Esophagus mucosa (tissue), 1 donor: ENCODE results near the gene CCDC106. TPM values are rescaled to one million over a fixed set of nuclear protein-coding genes. Genes with fewer than 3 reads are reported as not detected.

Experiments
- ATAC-seq: fragments of 200-7000 bp; cut with Tn5 transposase; one replicate; pipeline ENCODE4 v1.9.1; 2020
- total RNA-seq: library from RNA; stranded (reverse); gene quantifications from one replicate; pipeline ENCODE4 v1.2.4, GENCODE V29; 2023
- donor health status: DM: yes; HTN: yes; CAD: no.

The CCDC106 gene
- total RNA-seq, 1 donor from 2014 or later, result 4.7 TPM

DNA sequence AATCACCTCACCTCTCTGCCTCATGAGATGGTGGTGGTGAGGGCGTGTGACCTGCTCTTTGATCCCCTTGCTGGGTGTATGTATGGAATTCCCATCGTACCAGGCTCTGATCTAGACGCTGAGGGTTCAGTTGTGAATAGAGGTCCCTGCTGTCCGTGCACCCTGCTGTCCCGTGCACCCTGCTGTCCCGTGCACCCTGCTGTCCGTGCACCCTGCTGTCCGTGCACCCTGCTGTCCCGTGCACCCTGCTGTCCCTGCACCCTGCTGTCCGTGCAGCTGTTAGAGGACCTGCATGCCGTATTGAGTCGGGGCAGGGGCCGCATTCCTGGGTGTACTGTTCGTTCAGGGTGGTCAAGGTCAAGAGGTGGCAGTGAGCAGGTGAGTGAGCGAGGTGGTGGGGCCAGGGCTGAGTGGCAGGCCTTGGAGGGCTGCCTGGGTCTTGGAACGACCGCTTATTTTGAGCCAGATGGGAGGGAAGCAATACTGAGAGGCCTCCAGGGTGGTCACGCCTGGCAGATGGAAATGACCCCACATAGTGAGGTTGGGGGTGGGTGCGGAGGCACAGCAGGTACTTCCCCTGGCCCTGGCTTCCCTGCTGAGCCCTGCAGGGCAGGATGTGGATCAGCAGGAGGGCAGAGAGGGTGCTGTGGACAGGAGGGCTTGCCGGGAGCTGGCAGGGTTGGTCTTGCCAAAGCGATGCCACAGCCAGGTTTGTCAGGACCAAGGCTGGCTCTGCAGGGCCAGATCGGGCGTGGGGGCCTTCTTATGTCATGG lies 22.5 kb downstream of the CCDC106 start:
- ATAC-seq, result no peak

DNA sequence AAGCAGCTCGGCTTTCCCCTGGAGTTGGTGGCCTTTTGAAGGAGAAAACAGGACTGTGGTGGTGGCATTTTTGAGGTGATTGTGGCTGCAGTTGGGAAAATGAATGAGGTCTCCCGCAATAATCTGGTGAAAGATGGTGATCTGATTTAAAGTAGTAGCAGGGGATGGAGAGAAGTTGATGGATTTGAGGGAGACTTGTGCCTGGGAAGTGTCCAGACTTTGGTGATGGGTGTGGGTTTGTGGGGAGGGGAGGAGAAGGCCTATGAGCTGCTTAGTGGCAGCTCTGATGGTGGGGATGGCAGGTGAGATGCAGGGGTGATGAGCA lies 23.0 kb downstream of the CCDC106 start:
- ATAC-seq, result no peak

DNA sequence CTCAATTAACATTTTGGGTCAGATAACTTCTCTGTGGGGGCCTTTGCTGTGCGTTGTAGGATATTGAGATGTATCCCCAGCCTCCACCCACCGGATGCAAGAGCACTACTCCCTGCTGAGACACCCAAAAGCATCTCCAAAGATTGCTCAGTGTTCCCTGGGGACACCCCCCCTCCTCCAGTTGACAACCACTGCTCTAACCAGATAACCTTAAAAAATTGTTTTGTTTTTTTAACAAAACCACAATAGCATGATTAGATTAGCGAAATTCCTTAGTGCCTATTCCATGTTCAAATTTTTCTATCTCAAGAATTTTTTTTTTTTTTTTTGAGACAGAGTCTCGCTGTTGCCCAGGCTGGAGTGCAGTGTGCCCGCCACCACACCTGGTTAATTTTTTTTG lies 24.4 kb downstream of the CCDC106 start:
- ATAC-seq, result no peak

DNA sequence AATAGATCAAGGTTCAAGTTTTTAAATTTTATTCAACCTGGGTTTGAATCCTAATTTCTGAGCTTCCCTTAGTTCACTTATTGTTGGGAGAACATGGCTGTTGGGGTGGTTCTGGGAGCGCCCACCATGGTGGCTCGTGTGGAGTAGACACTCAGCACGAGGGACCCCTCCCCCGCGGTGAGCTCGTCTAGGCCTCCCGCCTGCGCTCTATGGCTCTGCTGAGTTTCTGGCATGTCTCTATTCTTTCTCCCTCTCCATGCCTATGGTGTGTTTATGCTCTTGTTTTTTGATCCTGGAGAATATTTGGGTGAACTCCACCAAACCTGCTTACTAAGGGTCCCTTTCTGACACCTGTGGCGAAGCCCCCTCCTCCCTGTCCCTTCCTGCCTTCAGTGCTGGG lies 25.5 kb downstream of the CCDC106 start:
- ATAC-seq, result no peak

DNA sequence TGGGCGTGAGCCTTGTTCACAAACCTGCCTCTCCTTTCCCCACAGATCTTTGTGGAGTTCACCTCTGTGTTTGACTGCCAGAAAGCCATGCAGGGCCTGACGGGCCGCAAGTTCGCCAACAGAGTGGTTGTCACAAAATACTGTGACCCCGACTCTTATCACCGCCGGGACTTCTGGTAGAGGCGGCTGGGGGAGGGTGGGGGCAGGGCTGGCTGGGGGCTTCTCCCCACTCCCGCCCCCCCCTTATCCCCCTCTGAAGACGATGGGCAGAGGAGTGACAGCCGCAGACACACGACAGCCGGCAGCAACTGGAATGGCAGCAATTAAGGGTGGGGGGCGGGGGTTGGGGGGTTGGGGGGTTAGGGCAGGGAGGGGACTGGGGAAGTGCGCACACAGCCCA lies 25.9 kb downstream of the CCDC106 start:
- ATAC-seq, result no peak

DNA sequence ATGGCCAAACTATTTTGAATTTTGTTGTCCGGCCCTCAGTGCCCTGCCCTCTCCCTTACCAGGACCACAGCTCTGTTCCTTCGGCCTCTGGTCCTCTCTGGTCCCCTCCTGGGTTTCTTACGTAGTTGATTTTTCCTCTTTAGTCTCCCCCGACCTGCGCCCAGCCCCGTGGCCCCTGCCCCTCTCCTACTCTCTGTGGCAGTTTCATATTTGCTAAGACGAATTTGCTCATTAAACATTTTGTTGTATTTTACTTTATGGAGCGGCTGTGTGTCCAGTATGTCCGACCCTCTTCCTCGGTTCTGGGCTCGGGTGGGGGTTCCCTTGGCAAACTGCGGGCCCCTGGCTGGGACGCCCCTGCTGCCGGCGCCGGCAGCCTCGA lies 26.4 kb downstream of the CCDC106 start:
- no peak for ATAC-seq

DNA sequence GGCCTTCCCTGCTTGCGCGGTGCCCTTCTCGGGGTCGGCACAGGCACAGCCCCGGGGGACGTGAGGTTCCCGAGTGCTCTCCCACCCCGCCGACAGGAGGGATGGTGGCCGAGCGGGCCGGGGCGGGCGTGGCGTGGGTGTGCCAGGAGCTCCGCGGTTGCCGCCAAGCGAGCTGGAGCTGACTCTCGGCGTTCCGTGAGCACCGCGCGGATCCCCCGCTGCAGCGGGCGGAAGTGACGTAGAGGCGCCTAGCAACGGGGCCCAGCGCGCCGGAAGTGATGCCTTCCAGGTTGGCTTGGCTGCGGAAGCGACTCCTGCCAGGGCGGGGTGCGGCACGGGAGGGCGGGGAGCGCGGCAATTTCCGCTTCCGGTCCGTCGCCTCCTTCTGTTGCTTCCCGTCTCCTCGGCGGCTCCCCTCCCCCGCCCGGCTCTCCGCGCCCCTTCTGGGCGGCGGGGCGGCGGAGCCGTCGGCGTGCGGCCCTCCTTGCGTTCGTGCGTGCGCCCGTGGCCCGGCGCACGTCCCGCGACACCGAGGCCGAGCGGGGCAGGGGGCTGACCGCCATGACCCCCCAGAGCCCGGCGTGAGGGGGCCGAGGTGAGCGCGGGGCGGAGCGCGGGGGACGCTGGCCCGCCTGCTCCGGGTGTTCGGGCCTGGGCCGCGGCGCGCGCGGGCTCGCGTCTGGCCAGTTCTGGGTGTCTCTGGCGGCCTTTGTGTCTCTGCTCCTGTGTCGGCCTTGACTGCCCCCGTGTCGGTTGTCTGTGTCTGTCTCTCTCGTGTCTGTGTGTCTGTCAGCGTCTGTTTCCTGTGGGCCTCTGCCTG lies 27.0 kb downstream of the CCDC106 start, which contains the start of gene EPN1:
TSS of gene EPN1 (plus strand) at position 386 of the 820 bp plus-strand sequence. CDS start 3,402 bp downstream, outside the sequence.
- peak; percentile 85 for ATAC-seq

DNA sequence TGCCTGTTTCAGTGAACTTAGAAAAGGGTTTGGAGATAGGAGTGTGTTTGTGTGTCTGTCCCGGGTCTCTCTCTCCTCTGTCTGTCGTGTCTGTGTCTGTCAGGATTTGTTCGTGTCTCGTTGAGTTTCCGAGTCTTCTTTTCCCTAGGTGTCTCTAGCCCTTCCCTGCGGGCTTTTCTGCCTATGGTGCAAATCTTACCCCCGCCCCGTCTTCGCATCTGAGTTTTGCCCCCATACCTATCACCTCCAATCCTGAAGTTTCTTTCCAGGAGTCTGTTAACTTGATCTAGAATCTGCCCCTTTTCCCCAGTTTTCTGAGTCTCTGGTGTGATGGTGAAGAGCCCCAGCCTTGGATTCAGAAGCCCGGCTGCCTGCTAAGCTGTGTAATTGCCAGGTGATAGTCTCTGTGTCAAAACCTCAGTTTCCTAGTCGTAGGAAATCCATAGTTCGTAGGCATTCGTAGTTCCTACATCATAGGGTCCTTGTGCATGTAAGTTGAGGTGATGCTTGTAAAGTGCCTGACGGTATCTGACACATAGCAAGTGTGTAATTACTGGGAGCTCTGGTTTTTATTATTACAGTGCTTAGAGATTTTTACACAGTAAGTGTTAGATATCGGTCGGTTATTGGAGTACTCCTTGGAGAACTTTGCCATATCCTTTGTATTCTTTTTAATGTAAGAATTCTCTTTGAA lies 27.8 kb downstream of the CCDC106 start:
- no peak for ATAC-seq

DNA sequence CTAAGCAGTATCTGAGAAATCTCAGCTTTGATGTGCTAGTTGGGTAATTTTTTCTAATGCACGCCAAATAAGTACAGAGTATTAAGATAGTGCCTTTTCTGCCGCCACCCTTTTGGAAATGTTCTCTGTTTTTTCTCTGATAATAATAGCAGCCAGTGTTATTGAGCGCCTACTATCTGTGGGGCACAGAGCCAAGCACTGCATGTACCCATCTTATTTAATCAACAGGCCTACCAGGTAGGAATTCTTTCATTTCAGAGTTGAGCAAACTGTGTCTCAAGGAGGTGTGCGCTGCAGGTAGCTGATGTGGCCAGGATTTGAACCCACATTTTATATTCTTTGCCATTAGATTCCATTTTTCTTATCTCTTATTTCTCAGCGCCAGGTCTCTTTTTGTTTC lies 28.4 kb downstream of the CCDC106 start:
- no peak for ATAC-seq

DNA sequence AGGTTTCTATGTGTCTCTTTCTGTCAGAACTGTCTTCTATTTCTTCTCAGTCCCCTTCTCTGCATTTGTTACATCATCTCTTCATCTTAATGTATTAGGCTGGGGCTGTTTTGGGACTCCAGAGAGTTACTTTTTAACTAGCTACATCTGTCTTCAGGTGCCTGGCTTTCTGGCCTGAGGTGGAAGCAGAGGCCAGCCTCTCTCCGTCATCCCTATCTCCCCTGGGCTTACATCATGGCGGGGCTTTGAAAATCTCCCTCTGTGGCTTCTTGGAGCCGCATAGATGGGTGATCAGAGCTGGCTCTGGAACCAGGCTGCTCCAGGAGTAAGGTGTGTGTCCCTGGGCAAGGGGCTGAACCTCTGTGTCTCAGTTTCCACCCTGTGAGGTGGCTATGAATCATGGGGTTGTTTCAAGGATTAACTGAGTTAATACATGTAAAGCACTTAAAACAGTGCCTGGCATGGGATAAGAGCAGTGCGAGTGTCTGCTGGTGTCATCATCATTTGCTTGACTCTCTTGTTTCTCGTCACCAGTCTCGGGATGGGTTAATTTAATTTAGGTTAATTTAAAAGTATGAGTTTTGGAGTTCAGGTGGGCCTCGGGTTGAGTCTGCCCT lies 29.0 kb downstream of the CCDC106 start:
- ATAC-seq, result peak; percentile 68

DNA sequence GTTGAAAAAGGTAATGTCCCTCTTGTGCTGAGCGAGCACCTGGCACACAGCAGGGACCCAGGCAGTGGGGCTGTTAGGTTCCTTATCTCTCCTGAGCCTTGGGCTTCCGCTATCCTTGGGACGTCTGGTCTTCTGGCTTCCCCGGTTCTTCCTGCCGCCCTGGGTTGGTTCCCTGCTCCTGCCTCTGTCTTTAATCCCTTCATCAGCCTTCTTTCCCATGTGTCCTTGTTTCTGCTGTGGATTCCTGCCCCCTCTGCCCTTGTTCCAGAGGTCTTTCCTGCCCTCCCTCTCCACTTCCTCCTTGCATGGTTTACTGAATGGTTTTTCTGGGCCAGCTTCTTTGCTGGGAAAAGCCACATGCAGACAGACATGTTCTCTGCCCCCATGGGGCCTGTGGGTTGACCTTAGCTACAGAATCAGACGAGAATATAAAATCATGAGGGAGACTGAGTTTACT lies 29.6 kb downstream of the CCDC106 start:
- no peak for ATAC-seq

DNA sequence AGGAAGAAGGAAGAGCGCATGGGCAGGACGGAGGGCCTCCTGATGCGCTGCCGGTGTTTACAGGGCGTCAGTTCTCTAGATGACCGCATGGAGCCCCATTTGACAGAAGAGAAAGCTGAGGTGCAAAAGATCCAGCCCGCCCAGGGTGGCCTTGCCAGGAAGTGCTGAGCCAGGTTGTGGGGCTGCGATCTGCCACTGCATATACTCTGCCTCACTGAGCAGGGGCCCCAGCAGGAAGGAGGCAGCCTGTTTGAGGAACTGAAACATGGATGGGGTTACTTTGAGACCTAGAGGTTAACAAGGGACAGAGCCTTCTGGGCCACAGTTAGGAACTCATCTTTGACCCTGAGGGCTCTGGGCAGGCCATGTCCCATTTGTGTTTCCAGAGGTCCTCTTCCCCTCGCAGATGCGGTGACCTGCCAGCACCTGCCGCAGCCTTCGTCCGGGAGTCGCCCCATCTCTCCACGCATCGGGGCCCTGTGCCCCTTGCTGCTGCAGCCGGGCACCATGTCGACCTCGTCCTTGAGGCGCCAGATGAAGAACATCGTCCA lies 30.2 kb downstream of the CCDC106 start:
- peak; percentile 9 for ATAC-seq

DNA sequence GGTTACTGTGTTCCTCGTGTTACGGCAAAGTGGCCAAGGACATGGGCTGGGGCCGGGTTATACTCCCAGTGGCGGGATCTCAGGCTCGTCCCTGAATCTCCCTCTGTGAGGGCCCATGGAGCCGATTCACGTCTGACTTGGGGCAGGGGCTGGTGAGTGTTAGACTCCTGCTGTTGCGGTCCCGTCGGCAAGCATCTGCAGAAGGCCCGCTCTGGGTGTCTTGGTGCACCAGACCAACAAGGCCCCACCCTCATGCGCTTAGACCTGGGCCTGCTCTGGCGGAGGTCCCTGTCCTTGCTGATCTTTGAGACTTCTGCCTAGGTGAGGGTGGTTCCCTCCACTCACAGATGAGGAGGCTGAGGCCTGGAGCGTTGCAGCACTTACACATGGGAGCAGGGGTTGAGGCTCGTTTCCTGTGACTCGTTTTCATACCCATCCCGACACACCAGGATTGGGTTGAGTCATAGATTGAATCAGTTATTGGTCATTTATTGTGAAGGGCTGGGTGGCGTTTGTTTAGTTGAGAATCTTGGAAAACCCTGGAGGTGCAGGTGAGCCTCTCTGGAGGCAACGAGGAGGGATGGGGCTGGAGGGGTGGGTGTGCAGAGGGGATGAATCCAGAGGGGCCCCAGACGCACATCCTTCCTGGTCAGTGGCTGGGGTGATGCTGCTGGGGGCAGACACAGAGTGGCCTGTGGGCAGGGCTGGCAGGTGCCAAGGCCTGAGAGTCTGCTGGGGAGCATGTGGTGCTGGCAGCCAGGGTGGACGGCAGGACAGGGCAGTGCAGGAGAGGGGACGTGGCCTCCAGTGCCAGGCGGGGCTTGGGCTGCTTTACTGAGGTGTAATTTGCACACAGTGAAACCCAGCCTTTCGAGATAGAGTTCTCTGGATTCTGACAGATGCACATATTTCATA lies 31.6 kb downstream of the CCDC106 start:
- no peak for ATAC-seq

DNA sequence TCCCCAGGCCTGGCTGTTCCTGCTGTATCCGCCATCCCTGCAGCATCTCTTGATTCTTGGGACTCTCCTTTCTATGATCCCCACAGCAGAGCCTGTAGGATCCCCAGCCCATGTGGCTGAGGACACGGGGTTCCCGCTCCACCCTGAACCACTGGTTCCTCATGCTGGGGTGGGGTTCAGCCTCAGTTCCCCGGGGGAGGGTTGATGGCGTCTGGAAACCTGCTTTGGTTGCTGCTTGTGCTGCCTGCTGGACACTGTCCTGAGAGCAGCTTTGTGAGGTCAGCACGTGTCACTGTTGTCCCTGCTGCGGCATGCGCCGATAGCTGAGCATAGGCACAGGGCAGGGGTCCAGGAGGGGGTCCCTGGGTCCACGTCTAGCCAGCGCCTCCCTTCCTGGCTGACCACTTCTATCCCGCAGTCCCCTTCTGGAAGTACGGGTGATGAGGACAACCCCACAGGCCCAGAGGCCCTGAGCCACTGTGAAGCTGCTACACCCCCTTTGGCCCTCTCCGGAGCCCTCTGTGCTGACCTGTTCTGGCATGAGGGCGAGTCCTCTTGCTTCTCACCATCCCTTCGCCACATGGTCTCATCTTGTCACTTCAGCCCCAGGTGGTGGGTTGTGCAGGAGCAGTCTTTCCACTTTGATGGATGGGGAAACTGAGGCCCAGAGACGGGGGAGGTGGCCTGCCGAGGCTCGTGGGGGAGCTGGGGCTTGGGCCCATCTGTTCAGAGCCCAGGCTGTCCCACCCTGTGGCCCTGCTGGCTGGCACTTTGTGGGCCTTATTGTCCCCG lies 32.5 kb downstream of the CCDC106 start:
- ATAC-seq, result no peak

DNA sequence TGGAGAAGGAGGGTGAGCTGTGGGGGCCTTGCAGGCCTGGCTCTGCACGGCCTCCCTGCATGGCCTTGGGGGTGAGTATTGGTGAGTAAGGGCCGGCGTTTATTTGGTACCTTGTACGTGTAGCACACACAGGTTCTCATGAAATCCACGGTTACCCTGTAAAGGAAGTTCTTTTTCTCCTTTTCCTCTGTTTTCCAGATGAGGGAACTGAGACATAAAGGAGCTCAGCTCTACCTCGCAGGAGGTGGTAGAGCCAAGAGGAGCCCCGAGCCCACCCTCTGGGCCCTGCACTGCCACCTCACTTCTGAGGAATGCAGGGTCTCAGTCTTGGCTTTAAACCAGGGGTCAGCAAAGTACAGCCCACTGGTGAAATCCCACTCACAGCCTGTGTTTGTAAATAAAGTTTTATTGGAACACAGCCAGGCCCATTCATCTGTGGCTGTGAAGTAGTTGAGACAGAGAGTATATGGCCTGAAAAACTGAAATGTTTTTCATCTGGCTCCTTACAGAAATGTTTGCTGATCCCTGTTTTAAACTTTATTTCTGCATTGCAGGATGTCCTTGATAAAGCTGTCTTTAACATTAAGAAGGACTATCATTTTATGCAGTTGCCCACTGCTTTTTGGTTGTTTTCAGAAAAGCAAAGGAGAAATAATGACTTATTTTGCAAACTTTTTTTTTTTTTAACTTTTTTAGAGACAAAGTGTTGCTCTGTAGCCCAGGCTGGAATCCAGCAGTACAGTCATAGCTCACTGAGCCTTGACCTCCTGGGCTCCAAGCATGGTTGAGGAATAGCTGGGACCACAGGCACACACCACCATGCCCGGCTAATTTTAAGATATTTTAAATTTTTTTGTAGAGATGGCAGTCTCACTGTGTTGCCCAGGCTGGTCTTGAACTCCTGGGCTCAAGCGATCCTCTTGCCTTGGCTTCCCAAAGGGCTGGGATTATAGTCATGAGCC lies 33.4 kb downstream of the CCDC106 start:
- ATAC-seq, result no peak

DNA sequence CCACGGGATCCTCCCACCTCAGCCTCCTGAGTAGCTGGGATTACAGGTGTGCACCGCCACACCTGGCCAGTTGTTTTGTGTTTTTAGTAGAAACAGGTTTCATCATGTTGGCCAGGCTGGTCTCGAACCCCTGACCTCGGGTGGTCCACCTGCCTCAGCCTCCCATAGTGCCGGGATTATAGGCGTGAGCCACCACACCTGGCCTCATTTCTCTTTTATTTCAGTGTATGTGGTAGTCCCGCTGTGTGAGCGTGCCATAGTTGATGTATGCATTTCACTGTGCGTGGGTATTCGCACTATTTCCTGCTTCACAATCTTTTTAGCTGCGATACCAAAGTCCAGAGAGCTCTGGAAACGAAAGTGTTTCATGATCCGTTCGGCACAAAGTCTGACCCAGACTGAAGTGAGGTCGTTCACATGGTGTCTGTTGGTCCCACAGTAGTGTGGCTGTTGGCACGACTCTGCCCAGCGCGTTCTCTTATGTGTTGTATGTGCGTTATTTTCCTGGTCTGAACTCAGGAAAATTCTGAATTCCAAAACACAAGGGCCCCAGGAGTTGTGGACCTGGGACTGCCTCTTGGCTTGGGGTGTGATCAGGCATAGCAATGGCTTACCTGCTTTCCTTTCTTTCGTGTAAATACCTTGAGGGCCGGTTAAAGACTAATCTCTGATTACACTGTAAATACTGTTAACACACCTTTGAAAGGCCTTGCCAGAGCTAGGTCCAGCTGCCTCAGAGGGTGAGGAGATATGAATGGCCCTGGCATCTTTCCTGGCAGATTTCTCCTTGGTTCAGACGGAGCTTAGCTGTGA lies 35.6 kb downstream of the CCDC106 start:
- ATAC-seq, result no peak

DNA sequence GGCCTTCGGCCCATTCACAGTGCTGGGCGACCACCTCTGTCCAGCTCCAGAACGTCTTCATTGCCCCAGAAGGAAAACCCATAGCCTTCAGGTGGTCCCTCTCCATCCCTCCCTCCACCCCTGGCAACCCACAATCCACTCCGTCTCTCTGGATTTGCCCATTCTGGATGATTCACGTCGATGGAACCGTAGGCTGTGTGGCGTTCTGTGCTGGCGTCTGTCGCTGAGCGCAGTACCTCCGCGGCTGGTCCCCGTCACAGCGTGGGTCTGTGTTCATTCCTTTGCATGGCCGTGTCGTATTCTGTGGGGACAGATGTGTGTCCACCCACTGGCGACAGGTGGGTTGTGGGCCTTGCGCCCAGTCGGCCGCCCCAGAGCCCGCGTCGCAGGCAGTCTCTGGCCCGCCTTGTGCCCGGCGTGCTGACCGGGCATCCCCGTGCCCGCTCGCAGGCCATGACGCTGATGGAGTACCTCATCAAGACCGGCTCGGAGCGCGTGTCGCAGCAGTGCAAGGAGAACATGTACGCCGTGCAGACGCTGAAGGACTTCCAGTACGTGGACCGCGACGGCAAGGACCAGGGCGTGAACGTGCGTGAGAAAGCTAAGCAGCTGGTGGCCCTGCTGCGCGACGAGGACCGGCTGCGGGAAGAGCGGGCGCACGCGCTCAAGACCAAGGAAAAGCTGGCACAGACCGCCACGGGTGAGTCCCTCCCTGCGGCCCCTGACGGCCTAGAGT lies 37.1 kb downstream of the CCDC106 start:
- no peak for ATAC-seq

DNA sequence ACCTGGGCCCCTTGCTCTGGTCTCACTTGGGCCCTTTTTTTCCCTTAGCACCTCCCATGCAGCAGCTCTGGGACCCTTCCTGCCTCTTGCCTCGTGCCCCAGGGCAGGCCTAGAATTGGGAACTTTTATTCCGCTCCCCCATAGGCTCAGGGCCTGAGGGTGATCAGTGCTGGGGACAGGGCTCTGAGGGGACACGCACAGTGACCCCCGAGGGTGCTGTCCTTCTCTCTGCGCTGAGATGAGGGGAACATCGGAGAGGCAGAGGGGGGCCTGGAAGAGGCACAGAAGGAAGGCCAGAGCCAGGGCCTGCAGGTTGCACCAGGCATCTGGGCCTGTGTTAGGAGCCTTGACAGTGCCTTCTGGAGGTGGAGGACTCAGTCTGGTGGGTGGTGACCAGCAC lies 37.8 kb downstream of the CCDC106 start:
- ATAC-seq, result no peak
